K562 (cell line): ENCODE data around the gene C1orf167. TPM values are rescaled to one million over a fixed set of nuclear protein-coding genes. Genes with fewer than 3 reads are reported as not detected.

Source experiments
- ATF1 ChIP-seq, 2 experiments: fragments of 450-650 bp in 1 of 2; IDR thresholded peaks; 2 replicates each; pipeline ENCODE4 v1.6.1; 2016; ENCODE audit warnings: missing compliant biosample characterization in 1 of 2, missing genetic modification characterization in 1 of 2
- BRD4 ChIP-seq: fragments of 200-600 bp; sonication (generic); IDR thresholded peaks from 2 replicates; pipeline ENCODE4 v1.6.1; 2017; ENCODE audit warnings: inconsistent platforms
- DMBX1 ChIP-seq: fragments of 250-450 bp; sonication (Bioruptor Pico); IDR thresholded peaks from 2 replicates; pipeline ENCODE4 v1.8.0; 2022; ENCODE audit warnings: inconsistent platforms, mild to moderate bottlenecking, moderate library complexity, borderline replicate concordance
- ETS2 ChIP-seq: IDR thresholded peaks from 2 replicates; pipeline ENCODE4 v1.6.1; 2016; ENCODE audit warnings: borderline replicate concordance, missing genetic modification characterization, mild to moderate bottlenecking, moderate library complexity, missing compliant biosample characterization; ENCODE audit not compliant: poor library complexity, severe bottlenecking
- FOXP4 ChIP-seq: sonication (generic); formaldehyde crosslinking; IDR thresholded peaks from 2 replicates; pipeline ENCODE4 v1.8.0; 2022; ENCODE audit warnings: mild to moderate bottlenecking, missing genetic modification reagents, borderline replicate concordance
- GATA2 ChIP-seq: sonication (generic); formaldehyde crosslinking; IDR thresholded peaks from 2 replicates; pipeline ENCODE4 v1.4.0; 2020; ENCODE audit warnings: mild to moderate bottlenecking, missing genetic modification reagents
- GTF2F1 ChIP-seq: IDR thresholded peaks from 2 replicates; pipeline ENCODE4 v1.6.1; 2011; ENCODE audit warnings: low read depth, low read length, improper control_type of control experiment
- HMGXB4 ChIP-seq: sonication (generic); formaldehyde crosslinking; IDR thresholded peaks from 2 replicates; pipeline ENCODE4 v1.8.1; 2023; ENCODE audit warnings: mild to moderate bottlenecking, missing genetic modification reagents
- HNRNPH1 ChIP-seq: fragments of 200-400 bp; formaldehyde crosslinking; optimal IDR thresholded peaks from 2 replicates; pipeline ENCODE3; 2017; ENCODE audit warnings: low read depth, mild to moderate bottlenecking, low read length, moderate library complexity
- KLF10 ChIP-seq: fragments of 250-450 bp; sonication (Bioruptor Pico); IDR thresholded peaks from 2 replicates; pipeline ENCODE4 v1.6.1; 2021; ENCODE audit warnings: matching md5 sums
- MXD1 ChIP-seq: fragments of 250-450 bp; sonication (Bioruptor Pico); IDR thresholded peaks from 2 replicates; pipeline ENCODE4 v1.8.0; 2021; ENCODE audit warnings: borderline replicate concordance, mild to moderate bottlenecking, moderate library complexity; ENCODE audit not compliant: poor library complexity, severe bottlenecking
- RCOR1 ChIP-seq, 2 experiments: IDR thresholded peaks; 2 replicates each; pipeline ENCODE4 v1.6.1; 2012; ENCODE audit warnings: low read depth in 2 of 2, low read length in 2 of 2, borderline replicate concordance in 1 of 2, improper control_type of control experiment in 1 of 2
- SMARCA5 ChIP-seq: fragments of 450-650 bp; IDR thresholded peaks from 2 replicates; pipeline ENCODE4 v1.6.1; 2016
- SREBF2 ChIP-seq: sonication (generic); formaldehyde crosslinking; IDR thresholded peaks from 2 replicates; pipeline ENCODE4 v1.4.0; 2020; ENCODE audit warnings: mild to moderate bottlenecking, missing genetic modification reagents
- YY1 ChIP-seq, 3 experiments: IDR thresholded peaks; 2 replicates each; pipeline ENCODE4 v1.6.1; 2011; ENCODE audit warnings: low read length in 2 of 3, mild to moderate bottlenecking in 2 of 3, moderate library complexity in 2 of 3, borderline replicate concordance in 1 of 3, control low read depth in 1 of 3, low read depth in 1 of 3; ENCODE audit not compliant: insufficient read depth in 3 of 3, insufficient replicate concordance in 2 of 3, control insufficient read depth in 1 of 3, insufficient read length in 1 of 3; ENCODE audit errors: extremely low read depth in 1 of 3
- ZNF140 ChIP-seq: fragments of 250-450 bp; sonication (Bioruptor Pico); IDR thresholded peaks from 2 replicates; pipeline ENCODE4 v1.8.0; 2021; ENCODE audit warnings: moderate library complexity, mild to moderate bottlenecking, inconsistent platforms
- ZNF175 ChIP-seq: fragments of 200-800 bp; sonication (Bioruptor generic); IDR thresholded peaks from 2 replicates; pipeline ENCODE4 v1.6.1; 2016; ENCODE audit warnings: low read depth, mild to moderate bottlenecking, missing genetic modification characterization, missing compliant biosample characterization
- ZNF282 ChIP-seq: sonication (generic); formaldehyde crosslinking; IDR thresholded peaks from 2 replicates; pipeline ENCODE4 v1.8.1; 2023; ENCODE audit warnings: missing genetic modification reagents
- ZNF436 ChIP-seq: fragments of 250-450, 450-650 bp; sonication (Bioruptor Pico); formaldehyde crosslinking; IDR thresholded peaks from 2 replicates; pipeline ENCODE4 v1.7.0; 2020; ENCODE audit warnings: mild to moderate bottlenecking
- ZNF766 ChIP-seq: fragments of 200-800 bp; sonication (Bioruptor generic); conservative IDR thresholded peaks from 2 replicates; pipeline ENCODE4 v1.6.1; 2016; ENCODE audit warnings: missing genetic modification characterization, missing compliant biosample characterization
- ZSCAN29 ChIP-seq: fragments of 450-650 bp; IDR thresholded peaks from 2 replicates; pipeline ENCODE4 v1.6.1; 2017
- polyA plus RNA-seq, 8 experiments: library from polyadenylated mRNA; depleted of rRNA in 4 of 8; stranded (reverse) in 5 of 8; unstranded in 3 of 8; fragments of >200 nt; fragmentation: Nextera tagmentation in 2 of 8; fragmentation: Illumina TruSeq in 1 of 8; extraction: Ambion mirVana in 2 of 8; extraction: Trizol in 1 of 8; gene quantifications; 2 replicates each; pipeline versions ENCODE4 v1.2.1 to v1.2.3, GENCODE V29; 2011 to 2014; ENCODE audit warnings: inconsistent platforms in 1 of 8, missing spikeins in 1 of 8
- total RNA-seq, 7 experiments: library from RNA; depleted of rRNA in 6 of 7; stranded (reverse); fragments of >200 nt in 6 of 7; fragmentation: Illumina TruSeq in 2 of 7; extraction: Trizol in 2 of 7; gene quantifications; 2 replicates each; pipeline versions ENCODE4 v1.2.1 to v1.2.3, GENCODE V29; 2011 to 2021; ENCODE audit warnings: low replicate concordance in 1 of 7
- TF ChIP-seq, protein P1 (sequence below): fragments of 450-650 bp; IDR thresholded peaks from 2 replicates; pipeline ENCODE4 v1.6.1; 2016; ENCODE audit warnings: low read depth, mild to moderate bottlenecking, moderate library complexity

The C1orf167 gene
- total and polyA plus RNA-seq, 9 of the 15 experiments (the other 6 are each of a cell fraction or from before 2014, with no cell fraction given): 0.22 to 0.86 (median 0.31) TPM; not detected in 2

- TF ChIP-seq HMGXB4 (CRISPR knock-in tag): no peak
- no peak for TF ChIP-seq ZNF282 (CRISPR knock-in tag)
- peak; percentile 83 for TF ChIP-seq BRD4
- peak; percentile 36; the same call in 1 of the 2 replicates for TF ChIP-seq GTF2F1
- TF ChIP-seq FOXP4 (CRISPR knock-in tag): peak; percentile 13; the same call in 1 of the 2 replicates
- peak; percentile 60; the same call in 1 of the 2 replicates for TF ChIP-seq SMARCA5
- TF ChIP-seq KLF10: peak; percentile 15; the same call in 1 of the 2 replicates
- no peak for TF ChIP-seq ZNF140 (CRISPR knock-in tag)
- TF ChIP-seq SREBF2 (CRISPR knock-in tag): no peak
- no peak for TF ChIP-seq ZNF436
- TF ChIP-seq ZNF766 (CRISPR knock-in tag): no peak
- TF ChIP-seq MXD1 (CRISPR knock-in tag): no peak
- TF ChIP-seq DMBX1: peak; percentile 18; the same call in 1 of the 2 replicates
- TF ChIP-seq, protein P1, sequence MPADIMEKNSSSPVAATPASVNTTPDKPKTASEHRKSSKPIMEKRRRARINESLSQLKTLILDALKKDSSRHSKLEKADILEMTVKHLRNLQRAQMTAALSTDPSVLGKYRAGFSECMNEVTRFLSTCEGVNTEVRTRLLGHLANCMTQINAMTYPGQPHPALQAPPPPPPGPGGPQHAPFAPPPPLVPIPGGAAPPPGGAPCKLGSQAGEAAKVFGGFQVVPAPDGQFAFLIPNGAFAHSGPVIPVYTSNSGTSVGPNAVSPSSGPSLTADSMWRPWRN: 0 out of 2 replicates have a peak, but pooled peaks have one; percentile 5
- TF ChIP-seq ZNF175: peak; percentile 2; the same call in 1 of the 2 replicates
- no peak for TF ChIP-seq ATF1 (CRISPR knock-in tag; IDR thresholded peaks at IDR 0.05)
- TF ChIP-seq ATF1 (tag; IDR thresholded peaks at IDR 0.05): no peak
- TF ChIP-seq ETS2: no peak
- TF ChIP-seq RCOR1 (IDR thresholded peaks at IDR 0.05; ENCODE audit: borderline replicate concordance in 1 of 2, low read depth in 2 of 2, low read length in 2 of 2): peak in 1 of 2 experiments; percentile 33; a peak in 2 of 4 replicates
- TF ChIP-seq YY1 (IDR thresholded peaks at IDR 0.05; ENCODE audit: borderline replicate concordance in 1 of 3, control insufficient read depth in 1 of 3, extremely low read depth in 1 of 3, insufficient read depth in 3 of 3, insufficient read length in 1 of 3, insufficient replicate concordance in 2 of 3, low read depth in 1 of 3, low read length in 2 of 3): peak in 1 of 3 experiments; percentile 25
- no peak for TF ChIP-seq HNRNPH1
- TF ChIP-seq GATA2 (CRISPR knock-in tag): no peak
- no peak for TF ChIP-seq ZSCAN29
Measured at GRCh38 chr1:11804666-11805421, 42.9 kb downstream of the C1orf167 start (continued).
